ENCODE results near the gene TCEA3.

The TCEA3 gene

GRCh38 chr1:23421343-23421742 is 3.2 kb downstream of the TCEA3 start:
- Histone ChIP-seq H3K9ac (ENCODE audit: low read depth, low read length) (no peak overlapping the region), H3K4me1 (ENCODE audit: insufficient read depth, low read length) (peaks cover 9% of the 10 kb centered on the region; the same call in 1 of the 2 replicates), H3K9me3 (ENCODE audit: control insufficient read depth, insufficient read depth, low read length) (no peaks in the 10 kb centered on the region), H3K36me3 (ENCODE audit: insufficient read depth, low read length) (no peaks in the 10 kb centered on the region; the same call in 1 of the 2 replicates)

GRCh38 chr1:23420778-23421177 is 3.8 kb downstream of the TCEA3 start:
- H3K36me3 ChIP-seq (ENCODE audit: insufficient read depth, low read length) = no peaks in the 10 kb centered on the region
- peaks cover 9% of the 10 kb centered on the region; the same call in 1 of the 2 replicates for H3K4me1 ChIP-seq (ENCODE audit: insufficient read depth, low read length)
- no peak overlapping the region for H3K9ac ChIP-seq (ENCODE audit: low read depth, low read length)
- H3K9me3 ChIP-seq (ENCODE audit: control insufficient read depth, insufficient read depth, low read length) = no peaks in the 10 kb centered on the region

GRCh38 chr1:23419180-23419579 is 5.4 kb downstream of the TCEA3 start:
- no peaks in the 10 kb centered on the region for H3K9me3 ChIP-seq (ENCODE audit: control insufficient read depth, insufficient read depth, low read length)
- no peaks in the 10 kb centered on the region for H3K36me3 ChIP-seq (ENCODE audit: insufficient read depth, low read length)
- 0 out of 2 replicates have a peak, but pooled peaks cover 5% of the 10 kb centered on the region for H3K4me1 ChIP-seq (ENCODE audit: insufficient read depth, low read length)
- no peak overlapping the region for H3K9ac ChIP-seq (ENCODE audit: low read depth, low read length)

DNA sequence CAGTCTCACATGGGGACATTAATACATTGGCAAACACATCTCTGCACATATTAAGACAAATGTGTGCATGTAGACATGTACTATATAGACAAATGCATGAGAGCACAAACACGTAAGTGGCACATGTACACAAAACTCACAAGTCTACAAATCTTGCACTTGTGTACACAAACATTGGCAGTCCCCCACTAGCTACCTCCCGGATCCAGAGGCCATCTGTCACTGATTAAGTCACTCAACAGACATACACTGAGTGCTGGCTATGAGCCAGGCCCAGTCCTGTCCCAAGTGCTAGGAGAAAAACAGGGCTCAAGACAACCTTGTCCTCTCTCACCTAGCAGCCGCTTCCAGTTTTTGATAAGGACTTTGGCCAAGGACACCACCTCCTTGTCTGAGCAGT is 7.0 kb downstream of the TCEA3 start:
- no peaks in the 10 kb centered on the region for H3K9me3 ChIP-seq (ENCODE audit: control insufficient read depth, insufficient read depth, low read length)
- no peaks in the 10 kb centered on the region for H3K4me1 ChIP-seq (ENCODE audit: insufficient read depth, low read length)
- no peak overlapping the region for H3K9ac ChIP-seq (ENCODE audit: low read depth, low read length)
- H3K36me3 ChIP-seq (ENCODE audit: insufficient read depth, low read length) = no peaks in the 10 kb centered on the region

GRCh38 chr1:23416964-23417363 is 7.6 kb downstream of the TCEA3 start:
- H3K4me1 ChIP-seq (ENCODE audit: insufficient read depth, low read length) = 0 out of 2 replicates have a peak, but pooled peaks cover under 1% of the 10 kb centered on the region
- no peaks in the 10 kb centered on the region for H3K9me3 ChIP-seq (ENCODE audit: control insufficient read depth, insufficient read depth, low read length)
- no peaks in the 10 kb centered on the region for H3K36me3 ChIP-seq (ENCODE audit: insufficient read depth, low read length)
- H3K9ac ChIP-seq (ENCODE audit: low read depth, low read length) = no peak overlapping the region

DNA sequence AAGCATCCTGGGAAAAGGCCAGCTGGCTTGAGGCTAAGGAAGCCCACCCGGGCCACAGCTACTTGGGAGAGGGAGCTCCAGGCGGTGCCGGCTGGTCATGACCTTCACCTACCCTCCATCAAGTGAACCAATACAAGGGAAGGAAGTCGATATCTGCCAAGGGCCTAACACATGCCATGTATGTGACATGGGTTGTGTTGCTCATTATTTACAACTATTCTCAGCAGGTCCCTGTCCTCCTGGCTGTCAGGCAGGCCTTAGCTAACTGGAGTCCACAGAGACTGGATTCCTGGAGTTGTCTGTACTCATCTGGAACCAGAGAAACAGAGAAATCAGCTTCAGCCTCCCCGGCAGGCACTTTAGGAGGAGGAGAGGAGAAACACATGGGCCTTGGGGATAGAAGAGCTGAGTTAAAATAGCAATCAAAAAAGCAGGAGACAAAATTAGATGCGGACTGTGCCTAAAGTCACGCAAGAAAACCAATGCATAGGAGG is 15.7 kb downstream of the TCEA3 start:
- H3K4me1 ChIP-seq (ENCODE audit: insufficient read depth, low read length) = 0 out of 2 replicates have a peak, but pooled peaks cover 7% of the 10 kb centered on the region
- H3K36me3 ChIP-seq (ENCODE audit: insufficient read depth, low read length) = no peaks in the 10 kb centered on the region
- no peak overlapping the region for H3K9ac ChIP-seq (ENCODE audit: low read depth, low read length)
- no peaks in the 10 kb centered on the region for H3K9me3 ChIP-seq (ENCODE audit: control insufficient read depth, insufficient read depth, low read length)

- H3K36me3 ChIP-seq (ENCODE audit: insufficient read depth, low read length) = no peaks in the 10 kb centered on the region
- peaks cover 18% of the 10 kb centered on the region; the same call in 1 of the 2 replicates for H3K4me1 ChIP-seq (ENCODE audit: insufficient read depth, low read length)
- H3K9ac ChIP-seq (ENCODE audit: low read depth, low read length) = no peak overlapping the region
- no peaks in the 10 kb centered on the region for H3K9me3 ChIP-seq (ENCODE audit: control insufficient read depth, insufficient read depth, low read length)
Measured at GRCh38 chr1:23407016-23407630, 17.4 kb downstream of the TCEA3 start.

GRCh38 chr1:23405946-23406345 is 18.6 kb downstream of the TCEA3 start:
- Histone ChIP-seq H3K4me1 (ENCODE audit: insufficient read depth, low read length) (peaks cover 11% of the 10 kb centered on the region; the same call in 1 of the 2 replicates), H3K9me3 (ENCODE audit: control insufficient read depth, insufficient read depth, low read length) (no peaks in the 10 kb centered on the region), H3K36me3 (ENCODE audit: insufficient read depth, low read length) (no peaks in the 10 kb centered on the region), H3K9ac (ENCODE audit: low read depth, low read length) (no peak overlapping the region)

DNA sequence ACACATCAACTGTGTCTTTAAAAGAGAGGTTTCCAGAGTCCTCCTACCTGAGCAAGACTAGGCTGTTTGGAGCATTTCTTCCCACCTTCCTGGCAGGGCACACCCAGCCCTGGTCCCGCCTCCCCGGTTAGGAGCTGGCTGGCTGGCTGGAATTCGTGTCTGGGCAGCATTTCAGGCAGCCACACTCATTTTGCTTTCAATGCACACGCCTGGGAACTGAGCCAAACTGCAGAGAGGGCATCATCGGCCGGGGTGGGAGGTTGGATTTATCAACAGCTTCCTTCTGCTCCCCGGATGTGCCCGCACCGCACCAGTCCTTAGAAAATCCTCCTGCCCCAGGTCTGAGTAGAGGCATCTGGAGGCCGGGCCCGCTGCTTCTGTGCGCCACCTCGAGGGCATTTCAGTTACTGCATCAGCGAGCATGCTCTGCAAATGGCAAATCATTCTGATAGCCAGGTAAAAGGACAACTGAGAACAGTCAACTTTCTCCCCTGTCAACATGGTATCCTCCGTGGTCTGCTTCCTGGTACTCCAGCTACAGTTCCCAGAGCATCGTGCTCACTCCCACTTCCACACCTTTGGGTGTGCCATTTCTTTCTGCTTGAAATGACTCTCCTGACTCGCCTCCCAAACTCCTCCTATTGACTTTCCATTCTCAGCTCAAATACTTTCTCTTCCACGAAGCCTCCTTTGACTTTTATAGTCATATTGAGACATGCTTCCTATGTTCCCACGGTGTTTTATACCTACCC is 20.6 kb downstream of the TCEA3 start:
- H3K9me3 ChIP-seq (ENCODE audit: control insufficient read depth, insufficient read depth, low read length) = no peaks in the 10 kb centered on the region
- H3K36me3 ChIP-seq (ENCODE audit: insufficient read depth, low read length) = no peaks in the 10 kb centered on the region
- H3K9ac ChIP-seq (ENCODE audit: low read depth, low read length) = peak overlapping the region; percentile 36; the same call in 1 of the 2 replicates
- peaks cover 11% of the 10 kb centered on the region; the same call in 1 of the 2 replicates for H3K4me1 ChIP-seq (ENCODE audit: insufficient read depth, low read length)

DNA sequence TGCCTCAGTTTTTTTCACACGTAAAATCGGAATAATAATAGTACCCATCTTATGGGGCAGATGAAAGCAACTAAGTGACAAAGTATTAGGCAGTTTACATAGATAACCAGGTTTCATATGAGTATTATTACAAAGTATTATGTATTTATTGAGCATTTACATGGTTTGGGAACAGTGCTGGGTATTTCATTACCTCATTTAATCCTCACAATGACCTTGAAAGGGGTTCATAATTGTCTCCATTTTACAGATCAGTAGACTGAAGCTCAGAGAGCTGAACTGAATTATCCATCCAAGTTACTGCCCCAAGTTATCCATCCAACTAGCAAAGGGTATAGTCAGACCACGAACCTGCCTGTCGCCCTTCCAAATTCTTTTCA is 21.2 kb downstream of the TCEA3 start:
- Histone ChIP-seq H3K4me1 (ENCODE audit: insufficient read depth, low read length) (peaks cover 11% of the 10 kb centered on the region; the same call in 1 of the 2 replicates), H3K9me3 (ENCODE audit: control insufficient read depth, insufficient read depth, low read length) (no peaks in the 10 kb centered on the region), H3K9ac (ENCODE audit: low read depth, low read length) (peak overlapping the region; percentile 36; the same call in 1 of the 2 replicates), H3K36me3 (ENCODE audit: insufficient read depth, low read length) (no peaks in the 10 kb centered on the region)

DNA sequence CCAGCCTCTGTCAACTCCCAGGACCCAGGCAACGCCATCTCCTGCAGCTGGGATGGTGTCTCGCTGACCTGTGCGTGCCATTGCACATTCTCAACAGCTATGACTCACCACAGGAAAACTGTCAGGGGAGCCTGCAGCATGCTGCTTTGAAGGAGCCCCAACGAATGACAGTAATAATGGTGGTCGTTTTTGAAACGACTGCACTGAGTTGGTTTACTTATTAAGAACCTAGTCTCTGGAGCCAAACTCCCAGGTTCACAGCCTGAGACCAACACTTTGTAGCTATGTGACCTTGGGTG is 21.6 kb downstream of the TCEA3 start:
- Histone ChIP-seq H3K9ac (ENCODE audit: low read depth, low read length) (no peak overlapping the region), H3K36me3 (ENCODE audit: insufficient read depth, low read length) (no peaks in the 10 kb centered on the region), H3K9me3 (ENCODE audit: control insufficient read depth, insufficient read depth, low read length) (no peaks in the 10 kb centered on the region), H3K4me1 (ENCODE audit: insufficient read depth, low read length) (peaks cover 11% of the 10 kb centered on the region; the same call in 1 of the 2 replicates)

DNA sequence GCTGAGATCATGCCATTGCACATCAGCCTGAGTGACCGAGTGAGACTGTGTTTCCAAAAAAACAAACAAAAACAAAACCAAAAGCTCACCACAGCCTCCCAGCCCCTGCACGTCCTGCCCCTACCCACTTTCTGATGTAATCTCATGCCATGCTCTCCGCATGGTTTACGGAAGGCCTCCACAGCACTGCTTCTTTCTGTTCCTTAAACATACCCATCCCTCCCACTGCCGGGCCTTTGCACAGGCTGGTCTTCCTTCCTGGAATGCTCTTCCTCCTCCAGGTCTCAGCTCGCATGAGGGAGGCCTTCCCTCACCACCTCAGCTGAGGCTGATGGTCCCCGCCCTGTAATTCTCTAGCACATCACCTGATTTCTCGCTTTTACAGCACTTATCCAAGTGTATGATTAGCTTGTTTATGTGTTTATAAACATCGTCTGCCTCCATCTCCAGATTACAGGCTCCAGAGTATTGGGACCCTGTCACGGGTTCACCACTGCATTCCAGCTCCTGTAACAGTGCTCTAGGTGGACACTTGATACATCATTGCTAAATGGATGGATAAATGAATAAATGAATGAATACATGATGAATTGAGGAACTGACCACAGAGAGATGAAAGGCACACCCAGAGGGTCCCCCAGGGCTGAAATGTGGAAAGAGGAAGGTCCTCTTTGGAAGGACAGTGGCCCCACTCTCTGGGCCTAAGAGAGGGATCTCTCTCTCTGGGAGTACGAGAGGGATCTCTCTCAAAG is 22.1 kb downstream of the TCEA3 start:
- Histone ChIP-seq H3K36me3 (ENCODE audit: insufficient read depth, low read length) (no peaks in the 10 kb centered on the region), H3K4me1 (ENCODE audit: insufficient read depth, low read length) (peaks cover 11% of the 10 kb centered on the region; the same call in 1 of the 2 replicates), H3K9ac (ENCODE audit: low read depth, low read length) (no peak overlapping the region), H3K9me3 (ENCODE audit: control insufficient read depth, insufficient read depth, low read length) (no peaks in the 10 kb centered on the region)

DNA sequence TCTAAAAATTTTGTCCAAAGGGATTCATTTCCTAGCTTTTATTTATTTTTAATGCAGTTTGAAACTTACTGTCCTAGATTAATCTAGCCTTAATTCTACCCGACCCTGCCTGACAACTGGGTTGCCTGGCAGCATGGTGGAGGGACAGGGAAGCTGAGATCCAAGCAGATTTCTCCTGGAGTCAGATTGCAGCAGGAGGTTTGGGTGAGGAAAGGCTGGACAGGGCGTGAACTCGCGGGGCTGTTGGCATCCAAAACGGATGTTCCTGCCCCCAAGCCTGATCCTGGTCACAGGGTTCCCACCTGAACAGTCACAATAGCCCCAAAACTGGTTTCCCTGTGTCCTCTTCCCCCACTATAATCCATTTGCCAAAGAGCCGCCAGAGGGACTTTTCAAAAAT is 23.2 kb downstream of the TCEA3 start:
- no peak overlapping the region for H3K9ac ChIP-seq (ENCODE audit: low read depth, low read length)
- H3K36me3 ChIP-seq (ENCODE audit: insufficient read depth, low read length) = no peaks in the 10 kb centered on the region
- peaks cover 11% of the 10 kb centered on the region; the same call in 1 of the 2 replicates for H3K4me1 ChIP-seq (ENCODE audit: insufficient read depth, low read length)
- no peaks in the 10 kb centered on the region for H3K9me3 ChIP-seq (ENCODE audit: control insufficient read depth, insufficient read depth, low read length)

DNA sequence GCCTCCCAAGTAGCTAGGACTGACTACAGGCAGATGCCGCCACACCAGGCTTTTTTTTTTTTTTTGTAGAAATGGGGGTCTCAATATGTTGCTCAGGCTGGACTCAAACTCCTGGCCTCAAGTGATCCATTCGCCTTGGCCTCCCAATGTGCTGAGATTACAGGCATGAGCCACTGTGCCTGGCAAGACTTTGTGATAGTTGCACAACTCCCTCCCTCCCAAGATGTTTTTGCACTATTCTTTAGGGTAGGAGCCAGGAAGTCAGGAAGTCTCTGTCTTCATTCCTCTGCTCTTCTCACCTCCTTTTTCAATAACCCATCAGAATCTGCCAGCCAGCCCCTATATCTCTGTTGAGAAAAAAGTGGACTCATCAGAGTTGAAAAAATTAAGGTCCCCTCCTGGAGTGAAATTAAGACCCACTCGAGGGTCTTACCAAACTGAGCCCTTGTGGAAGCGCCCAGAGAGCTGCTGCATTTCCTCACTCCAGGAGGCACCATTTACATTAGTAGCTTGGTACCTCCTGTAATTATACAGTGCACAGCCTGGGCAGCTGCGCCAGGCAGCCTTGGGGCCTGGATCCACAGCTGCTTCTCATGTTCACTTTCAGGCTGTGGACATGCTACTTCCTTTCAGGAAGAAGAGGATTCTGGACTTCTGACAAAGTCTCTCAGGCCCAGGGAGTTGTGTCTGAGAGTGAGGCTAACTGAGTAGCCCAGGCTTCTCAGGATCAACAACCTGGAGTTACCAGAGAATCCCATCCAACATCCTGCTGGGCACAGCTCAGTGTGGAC is 24.0 kb downstream of the TCEA3 start:
- H3K9me3 ChIP-seq (ENCODE audit: control insufficient read depth, insufficient read depth, low read length) = peaks cover 2% of the 10 kb centered on the region; the same call in 1 of the 2 replicates
- peaks cover 15% of the 10 kb centered on the region; the same call in 1 of the 2 replicates for H3K4me1 ChIP-seq (ENCODE audit: insufficient read depth, low read length)
- no peaks in the 10 kb centered on the region for H3K36me3 ChIP-seq (ENCODE audit: insufficient read depth, low read length)
- H3K9ac ChIP-seq (ENCODE audit: low read depth, low read length) = no peak overlapping the region
